GM12801 (cell line): ENCODE results near the gene ARID1B.

ENCODE experiments used
- TF ChIP-seq, protein P1 (sequence below): IDR thresholded peaks from one replicate; pipeline ENCODE4 v1.5.1; 2011; ENCODE audit warnings: control low read depth; ENCODE audit not compliant: insufficient read length; ENCODE audit errors: extremely low read depth

The ARID1B gene

DNA sequence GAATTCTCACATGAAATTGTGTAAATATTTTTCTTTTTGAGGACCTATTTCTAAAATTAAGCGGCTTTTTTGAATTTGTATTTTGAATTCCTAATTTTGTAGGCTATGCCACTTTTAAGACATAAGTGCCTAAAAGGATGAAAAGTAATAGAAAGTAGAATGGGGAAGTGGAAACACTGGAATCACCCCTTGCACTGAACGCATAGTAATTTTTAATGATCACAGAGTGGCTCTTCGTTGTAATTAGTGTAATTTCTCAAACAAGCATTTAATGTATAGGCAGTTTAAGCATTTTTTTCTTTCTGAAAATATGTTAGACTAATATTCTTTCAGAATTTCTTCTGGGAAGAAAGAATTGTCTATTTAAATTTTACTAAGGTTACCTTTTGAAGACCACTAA is 73.2 kb downstream of the ARID1B start:
- TF ChIP-seq, protein P1, sequence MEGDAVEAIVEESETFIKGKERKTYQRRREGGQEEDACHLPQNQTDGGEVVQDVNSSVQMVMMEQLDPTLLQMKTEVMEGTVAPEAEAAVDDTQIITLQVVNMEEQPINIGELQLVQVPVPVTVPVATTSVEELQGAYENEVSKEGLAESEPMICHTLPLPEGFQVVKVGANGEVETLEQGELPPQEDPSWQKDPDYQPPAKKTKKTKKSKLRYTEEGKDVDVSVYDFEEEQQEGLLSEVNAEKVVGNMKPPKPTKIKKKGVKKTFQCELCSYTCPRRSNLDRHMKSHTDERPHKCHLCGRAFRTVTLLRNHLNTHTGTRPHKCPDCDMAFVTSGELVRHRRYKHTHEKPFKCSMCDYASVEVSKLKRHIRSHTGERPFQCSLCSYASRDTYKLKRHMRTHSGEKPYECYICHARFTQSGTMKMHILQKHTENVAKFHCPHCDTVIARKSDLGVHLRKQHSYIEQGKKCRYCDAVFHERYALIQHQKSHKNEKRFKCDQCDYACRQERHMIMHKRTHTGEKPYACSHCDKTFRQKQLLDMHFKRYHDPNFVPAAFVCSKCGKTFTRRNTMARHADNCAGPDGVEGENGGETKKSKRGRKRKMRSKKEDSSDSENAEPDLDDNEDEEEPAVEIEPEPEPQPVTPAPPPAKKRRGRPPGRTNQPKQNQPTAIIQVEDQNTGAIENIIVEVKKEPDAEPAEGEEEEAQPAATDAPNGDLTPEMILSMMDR: no peak

DNA sequence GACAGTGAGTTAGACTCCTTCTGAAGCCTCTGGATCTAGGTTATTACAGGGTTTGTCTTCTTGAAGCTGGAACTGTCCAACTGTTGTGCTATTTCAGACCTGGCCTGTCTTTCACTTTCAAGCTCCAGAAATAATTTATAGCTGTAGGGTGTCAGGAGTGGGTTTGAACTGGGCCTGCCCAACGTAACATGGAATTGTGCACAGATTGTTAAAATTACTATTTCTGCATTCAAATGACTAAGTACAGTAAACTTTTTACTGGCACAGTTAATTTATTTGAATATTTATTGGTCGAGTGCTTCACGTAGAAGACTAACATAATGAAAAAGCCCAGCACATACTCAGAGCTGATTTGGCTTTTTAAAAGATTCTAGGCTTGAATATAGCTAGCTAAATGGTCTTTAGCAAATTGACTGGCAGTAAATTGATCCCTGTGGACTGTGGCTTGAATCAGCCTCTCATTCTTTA is 74.3 kb downstream of the ARID1B start:
- TF ChIP-seq, protein P1: no peak

DNA sequence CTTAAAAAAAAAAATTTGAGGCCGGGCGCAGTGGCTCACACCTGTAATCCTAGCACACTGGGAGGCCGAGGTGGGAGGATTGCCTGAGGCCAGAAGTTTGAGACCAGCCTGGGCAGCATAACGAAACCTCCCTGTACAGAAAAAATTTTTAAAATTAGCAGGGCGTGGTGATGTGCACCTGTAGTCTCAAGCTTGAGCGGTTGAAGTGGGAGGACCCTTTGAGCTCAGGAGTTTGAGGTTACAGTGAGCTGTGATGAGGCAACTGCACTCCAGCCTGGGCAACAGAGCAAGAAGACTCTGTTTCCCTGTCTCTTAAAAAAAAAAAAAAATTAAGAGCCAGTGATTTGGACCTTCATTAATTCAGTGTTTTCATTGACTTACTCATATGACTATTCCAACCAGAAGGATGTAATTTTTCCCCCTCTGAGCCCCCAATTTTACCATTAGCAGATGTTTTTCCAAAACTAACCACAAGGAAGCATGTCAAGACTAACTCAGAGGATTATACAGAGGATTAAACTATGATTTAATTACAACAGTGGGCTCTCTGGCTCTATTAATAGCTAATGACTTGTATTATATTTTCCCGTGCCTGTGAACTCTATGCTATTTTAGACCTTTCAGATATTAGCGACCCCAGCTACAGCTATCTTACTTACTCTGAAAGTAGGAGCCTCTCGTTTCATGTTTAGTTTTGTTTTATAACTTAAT is 75.1 kb downstream of the ARID1B start:
- TF ChIP-seq, protein P1: no peak

DNA sequence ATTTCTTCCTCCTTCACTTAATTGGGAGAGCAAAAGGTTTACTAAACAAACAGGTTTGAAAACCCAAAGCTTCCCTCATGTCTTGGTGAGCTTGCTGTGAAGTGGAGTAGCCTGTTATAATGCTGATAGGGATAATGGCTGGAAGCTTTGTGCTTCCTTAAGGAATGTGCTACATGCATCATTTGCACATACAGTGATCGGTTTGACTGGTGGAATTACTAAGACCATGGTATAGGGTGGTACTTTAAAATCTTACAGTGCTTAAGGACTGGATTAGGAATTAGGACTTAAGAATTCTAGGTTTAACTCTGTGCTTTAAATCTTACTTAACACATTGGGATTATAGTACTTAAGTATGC is 75.7 kb downstream of the ARID1B start:
- TF ChIP-seq, protein P1: no peak

DNA sequence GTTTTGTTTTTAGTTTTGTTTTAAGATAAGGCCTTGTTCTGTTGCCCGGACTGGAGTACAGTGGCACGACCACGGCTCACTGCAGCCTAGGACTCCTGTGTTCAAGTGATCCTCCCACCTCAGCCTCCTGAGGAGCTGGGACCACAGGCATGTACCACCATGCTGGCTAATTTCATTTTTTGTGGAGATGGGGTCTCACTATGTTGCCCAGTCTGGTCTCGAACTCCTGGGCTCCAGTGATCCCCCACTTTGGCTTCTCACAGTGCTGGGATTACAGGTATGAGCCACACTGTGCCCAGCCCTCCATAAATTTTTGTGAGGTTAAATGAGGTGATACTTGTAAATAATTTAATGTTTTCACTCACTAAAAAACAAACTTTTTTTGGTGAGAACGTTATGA is 76.6 kb downstream of the ARID1B start:
- TF ChIP-seq, protein P1: no peak

DNA sequence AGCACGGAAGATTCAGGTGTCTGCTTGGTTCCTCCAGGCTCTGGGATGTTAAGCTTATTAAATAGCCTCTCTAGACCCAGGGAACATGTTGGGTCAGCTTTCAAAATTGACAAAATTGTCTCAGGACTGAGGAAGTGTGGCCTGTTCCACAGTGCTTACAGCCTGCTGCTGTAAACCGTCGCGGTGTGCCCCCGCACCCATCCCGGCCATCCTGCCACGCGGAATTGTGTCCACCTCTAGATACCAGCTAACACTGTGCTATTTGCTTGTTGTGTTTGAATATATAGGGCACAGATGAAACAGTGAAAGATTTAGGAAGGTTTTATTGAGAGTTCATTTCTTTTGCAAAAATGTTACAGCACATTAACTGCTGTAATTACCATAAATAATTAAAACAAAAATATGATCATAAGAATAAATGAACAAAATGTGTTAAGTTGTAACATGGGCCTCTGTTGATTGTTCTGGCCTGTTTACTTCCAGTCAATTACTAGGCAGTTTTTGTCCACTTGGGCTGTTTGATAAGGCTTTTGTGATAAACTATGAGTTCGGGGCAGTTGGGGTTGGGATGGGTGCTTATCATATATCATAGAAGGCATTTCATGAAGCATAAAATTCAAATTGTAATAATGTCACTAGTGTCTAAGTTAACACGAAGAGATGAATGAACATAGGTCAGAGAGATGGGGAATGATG is 77.4 kb downstream of the ARID1B start:
- TF ChIP-seq, protein P1: no peak

DNA sequence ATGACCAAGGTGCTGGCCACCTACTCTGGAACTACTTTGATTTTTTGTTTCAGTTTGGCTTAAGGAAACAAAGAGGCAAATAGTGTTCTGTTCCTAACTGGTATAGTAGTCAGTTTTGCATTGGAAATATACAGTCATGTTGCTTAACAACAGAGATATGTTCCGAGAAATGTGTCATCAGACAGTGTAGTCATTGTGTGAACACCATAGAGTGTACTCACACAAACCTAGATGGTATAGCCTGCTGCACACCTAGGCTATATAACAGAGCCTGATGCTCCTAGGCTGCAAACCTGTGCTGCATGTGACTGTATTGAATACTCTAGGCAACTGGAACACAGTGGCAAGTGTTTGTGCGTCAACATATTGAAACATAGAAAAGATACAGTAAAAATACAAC is 80.4 kb downstream of the ARID1B start:
- TF ChIP-seq, protein P1: no peak
